Hair follicular keratinocyte (primary cell): Measurements from ENCODE around the gene CCL1. TPM values are rescaled to one million over a fixed set of nuclear protein-coding genes. Genes with fewer than 3 reads are reported as not detected.

Experiments
- total RNA-seq: library from RNA; depleted of rRNA; stranded (reverse); fragments of >200 nt; gene quantifications from 2 replicates; pipeline ENCODE4 v1.2.3, GENCODE V29; 2015

Gene CCL1
- not detected in 2 replicates for total RNA-seq

GRCh38 chr17:34363183-34363661, at the start of gene CCL1:
CCL1 (minus strand) TSS chr17:34363233; CDS start chr17:34363161, 72 bp downstream.

GRCh38 chr17:34356194-34356593, 6.8 kb downstream of the CCL1 start, which contains the start of gene CCL13:
CCL13 (plus strand) TSS chr17:34356480; CDS start chr17:34356527, 47 bp downstream.

GRCh38 chr17:34319039-34319483, 44.0 kb downstream of the CCL1 start, which contains the start of gene CCL8:
CCL8 (plus strand) TSS chr17:34319435; CDS start chr17:34319502, 67 bp downstream.

Other genes starting within 250 kb of the CCL1 start
- not detected in 2 replicates for gene CCL2, start 107.9 kb downstream of the CCL1 start, total RNA-seq
- gene CCL7, start 93.0 kb downstream of the CCL1 start, total RNA-seq, result not detected in 2 replicates
- not detected in 2 replicates for gene CCL11, start 77.5 kb downstream of the CCL1 start, total RNA-seq
- not detected in 2 replicates for gene CCL8, start 43.8 kb downstream of the CCL1 start, total RNA-seq
- not detected in 2 replicates for gene CCL13, start 6.8 kb downstream of the CCL1 start, total RNA-seq
- gene TMEM132E, start 216.3 kb upstream of the CCL1 start, total RNA-seq, result not detected in 2 replicates